Small intestine (tissue), 7 donors: Measurements from ENCODE around the gene PTGR3. TPM values are rescaled to one million over a fixed set of nuclear protein-coding genes. Genes with fewer than 3 reads are reported as not detected.

ENCODE experiments used
- DNase-seq, 2 donors: peaks; one replicate each; pipeline versions ENCODE4 v3.0.0 to v3.0.0-alpha.2; 2013
- FAIRE-seq: peaks from 2 replicates; lab custom pipeline; 2012; peaks lifted over from hg19 to GRCh38; lab: Jason Lieb, UNC
- H3K27ac ChIP-seq, 3 donors: one replicate each; pipeline ENCODE4 v1.5.1; 2013; ENCODE audit warnings: low read length in 2 of 3, mild to moderate bottlenecking in 2 of 3, control low read depth in 1 of 3, inconsistent platforms in 1 of 3, low read depth in 1 of 3, moderate library complexity in 1 of 3
- H3K27me3 ChIP-seq, 3 donors: one replicate each; pipeline ENCODE4 v1.6.1; 2013; ENCODE audit warnings: low read length in 3 of 3, inconsistent platforms in 1 of 3; ENCODE audit not compliant: control insufficient read depth in 3 of 3, insufficient read depth in 3 of 3
- H3K36me3 ChIP-seq, 3 donors: one replicate each; pipeline ENCODE4 v1.6.1; 2013; ENCODE audit warnings: low read length in 3 of 3, inconsistent platforms in 1 of 3, low read depth in 1 of 3, mild to moderate bottlenecking in 1 of 3, moderate library complexity in 1 of 3; ENCODE audit not compliant: control insufficient read depth in 3 of 3, insufficient read depth in 2 of 3
- H3K4me1 ChIP-seq, 3 donors: one replicate each; pipeline ENCODE4 v1.6.1; 2013; ENCODE audit warnings: low read length in 2 of 3, inconsistent platforms in 1 of 3, low read depth in 1 of 3, mild to moderate bottlenecking in 1 of 3, moderate library complexity in 1 of 3; ENCODE audit not compliant: control insufficient read depth in 3 of 3, insufficient read depth in 2 of 3
- H3K4me3 ChIP-seq, 3 donors: one replicate each; pipeline ENCODE4 v1.5.1; 2013; ENCODE audit warnings: low read length in 3 of 3, control low read depth in 1 of 3, inconsistent platforms in 1 of 3, low read depth in 1 of 3, mild to moderate bottlenecking in 1 of 3, moderate library complexity in 1 of 3
- H3K9me3 ChIP-seq, 2 donors: one replicate each; pipeline ENCODE4 v1.6.1; 2013; ENCODE audit warnings: low read depth in 1 of 2, low read length in 1 of 2; ENCODE audit not compliant: control insufficient read depth in 2 of 2, insufficient read depth in 1 of 2
- WGBS, 3 donors: extraction: QIAGEN DNeasy Blood & Tissue Kit; methylation state at CpG; one replicate each; pipeline ENCODE4 v1.1.7; 2013; 5-methylcytosine and 5-hydroxymethylcytosine counted together
- polyA plus RNA-seq, 4 donors: library from polyadenylated mRNA; stranded (reverse) in 3 of 4; unstranded in 1 of 4; fragments of 200-250 nt in 3 of 4; fragments of 120-200 nt in 1 of 4; gene quantifications; one replicate each; pipeline versions ENCODE4 v1.2.1 to v1.2.3, GENCODE V29; 2013
- donor health status: healthy with polysubstance abuse.
- donor health status: control.
- donor health status: control.
- donor health status: Bipolar disorder and iron deficiency.
- donor health status: healthy.

PTGR3 gene
- polyA plus RNA-seq, 4 donors = 11.6 to 49.7 (median 22.1) TPM

DNA sequence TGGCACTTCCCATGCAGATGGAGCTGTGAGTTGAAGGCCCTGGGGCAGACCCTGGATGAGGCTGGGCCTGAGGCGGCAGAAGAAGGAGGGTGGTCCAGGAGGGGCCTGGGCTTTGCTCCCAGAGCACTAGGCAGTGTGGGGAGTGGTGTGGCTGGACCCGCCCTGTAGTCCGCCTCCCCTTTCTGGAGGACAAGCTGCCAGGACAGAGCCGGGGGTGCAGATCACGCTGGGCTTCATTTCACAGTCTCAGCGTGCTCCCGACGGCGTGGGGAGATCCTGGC lies 49.8 kb downstream of the PTGR3 start:
- Histone ChIP-seq H3K36me3 (no peaks in the 10 kb centered on the region), H3K27me3 (peaks cover 0 to 7% (median 0%) of the 10 kb centered on the region in 3 donors), H3K4me3 (no peak overlapping the region), H3K4me1 (no peaks in the 10 kb centered on the region), H3K27ac (no peak overlapping the region), H3K9me3 (peaks cover 0 to 14% of the 10 kb centered on the region in 2 donors)
- FAIRE-seq (no peak), DNase-seq (no peak)
- WGBS, 3 donors = 91 to 92% (median 91%) methylated on average over 9 of the region's 9 CpGs

Other genes with a start within 250 kb of the PTGR3 start
- 10 to 100 TPM in 2 of 4 donors, 1 to 10 TPM in 2; 7.3 to 41.9 (median 10.3) TPM for gene TSHZ1, start 1.7 kb upstream of the PTGR3 start, polyA plus RNA-seq
- under 1 TPM in 1 of 4 donors, not detected in 3; 0.04 TPM for gene SMIM21, start 218.6 kb upstream of the PTGR3 start, polyA plus RNA-seq